Lung (tissue), 12 donors: ENCODE results near the gene ALG11. TPM values are rescaled to one million over a fixed set of nuclear protein-coding genes. Genes with fewer than 3 reads are reported as not detected.

Experiments
- ATAC-seq: fragments of 200-7000 bp; cut with Tn5 transposase; one replicate; pipeline ENCODE4 v1.9.1; 2020; ENCODE audit warnings: moderate number of reproducible peaks; ENCODE audit not compliant: insufficient read depth, low FRiP score
- DNase-seq, 3 donors: peaks; one replicate each; pipeline ENCODE4 v3.0.0-alpha.2; 2013 to 2017
- H3K27ac ChIP-seq, 2 donors: one replicate each; pipeline ENCODE4 v1.5.1; 2013; ENCODE audit warnings: mild to moderate bottlenecking in 2 of 2, moderate library complexity in 2 of 2, control low read depth in 1 of 2, inconsistent platforms in 1 of 2, low read depth in 1 of 2, low read length in 1 of 2
- H3K27me3 ChIP-seq, 3 donors: one replicate each; pipeline ENCODE4 v1.5.1; 2013; ENCODE audit warnings: low read length in 2 of 3; ENCODE audit not compliant: control insufficient read depth in 3 of 3, insufficient read depth in 3 of 3
- H3K36me3 ChIP-seq, 4 donors: one replicate each; pipeline ENCODE4 v1.5.1; 2013; ENCODE audit warnings: low read length in 4 of 4, mild to moderate bottlenecking in 1 of 4, moderate library complexity in 1 of 4; ENCODE audit not compliant: control insufficient read depth in 4 of 4, insufficient read depth in 4 of 4
- H3K4me1 ChIP-seq, 5 donors: one replicate each; pipeline ENCODE4 v1.5.1; 2013; ENCODE audit warnings: low read length in 5 of 5, mild to moderate bottlenecking in 2 of 5, moderate library complexity in 1 of 5; ENCODE audit not compliant: control insufficient read depth in 5 of 5, insufficient read depth in 5 of 5
- H3K4me3 ChIP-seq: one replicate; pipeline ENCODE4 v1.5.1; 2013; ENCODE audit warnings: mild to moderate bottlenecking, control low read depth, moderate library complexity
- H3K9ac ChIP-seq, 2 donors: one replicate each; pipeline ENCODE4 v1.5.1; 2013; ENCODE audit warnings: low read length in 2 of 2, control low read depth in 1 of 2; ENCODE audit not compliant: insufficient read depth in 1 of 2
- H3K9me3 ChIP-seq, 4 donors: one replicate each; pipeline ENCODE4 v1.5.1; 2013; ENCODE audit warnings: low read length in 3 of 4, mild to moderate bottlenecking in 1 of 4, moderate library complexity in 1 of 4; ENCODE audit not compliant: control insufficient read depth in 4 of 4, insufficient read depth in 3 of 4
- WGBS, 2 donors: extraction: QIAGEN DNeasy Blood & Tissue Kit; methylation state at CpG; one replicate each; pipeline ENCODE4 v1.1.7; 2013; 5-methylcytosine and 5-hydroxymethylcytosine counted together
- polyA plus RNA-seq, 2 donors: library from polyadenylated mRNA; stranded (reverse); fragments of 200-250 nt; gene quantifications; one replicate each; pipeline ENCODE4 v1.2.1, GENCODE V29; 2013
- total RNA-seq, 2 donors: library from RNA; depleted of rRNA in 1 of 2; stranded (reverse); fragments of >200 nt in 1 of 2; gene quantifications; one replicate each; pipeline ENCODE4 v1.2.1, GENCODE V29; 2014 to 2021
- TF ChIP-seq, protein P1 (sequence below): IDR thresholded peaks from 2 replicates; pipeline ENCODE4 v1.5.1; 2012; ENCODE audit warnings: mild to moderate bottlenecking; ENCODE audit errors: control extremely low read depth, extremely low read depth
- donor health status: control.
- donor health status: control.
- donor health status: Bipolar disorder and iron deficiency.
- donor health status: healthy.
- donor health status: DM: yes; HTN: yes; CAD: no.

Gene ALG11
- total and polyA plus RNA-seq, 4 donors: 5.3 to 31.3 (median 16.5) TPM

DNA sequence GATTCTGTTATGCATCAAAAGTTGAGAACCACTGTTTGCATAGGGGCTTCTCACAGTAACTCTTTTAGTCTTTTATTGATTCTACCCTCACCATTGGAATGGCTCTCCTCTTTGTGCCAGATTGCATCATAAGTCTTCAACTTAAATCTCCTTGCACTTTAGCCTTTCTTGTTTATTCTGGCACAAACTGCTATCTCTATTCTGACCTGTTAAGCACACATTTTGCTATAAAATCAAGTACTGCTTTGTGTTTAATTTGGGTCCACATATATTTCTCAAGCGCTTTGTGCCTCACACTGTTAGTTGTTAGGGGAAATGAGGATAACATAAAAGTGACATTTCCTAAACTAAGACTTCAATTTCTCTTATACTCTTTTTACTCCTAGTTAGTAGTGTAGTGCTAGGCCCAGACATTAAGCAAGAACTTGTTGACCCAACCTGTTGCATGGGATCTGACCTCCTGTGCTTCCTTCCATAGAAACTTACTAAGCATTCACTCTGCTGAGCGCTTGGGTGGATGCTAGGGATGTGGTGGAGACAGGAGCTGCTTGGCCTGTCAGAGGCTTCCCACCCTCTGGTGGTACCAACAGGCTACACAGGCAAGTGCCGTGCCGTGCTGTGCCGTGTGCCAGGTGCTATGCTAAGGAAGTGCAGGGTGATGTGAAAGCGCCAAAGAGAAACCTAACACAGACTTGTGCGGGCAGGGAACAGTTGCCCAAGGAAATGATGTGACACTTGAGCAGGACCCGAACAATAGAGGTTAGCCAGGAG is 13.5 kb downstream of the ALG11 start:
- no peaks in the 10 kb centered on the region for H3K27me3 ChIP-seq
- no peak overlapping the region for H3K27ac ChIP-seq
- TF ChIP-seq, protein P1, sequence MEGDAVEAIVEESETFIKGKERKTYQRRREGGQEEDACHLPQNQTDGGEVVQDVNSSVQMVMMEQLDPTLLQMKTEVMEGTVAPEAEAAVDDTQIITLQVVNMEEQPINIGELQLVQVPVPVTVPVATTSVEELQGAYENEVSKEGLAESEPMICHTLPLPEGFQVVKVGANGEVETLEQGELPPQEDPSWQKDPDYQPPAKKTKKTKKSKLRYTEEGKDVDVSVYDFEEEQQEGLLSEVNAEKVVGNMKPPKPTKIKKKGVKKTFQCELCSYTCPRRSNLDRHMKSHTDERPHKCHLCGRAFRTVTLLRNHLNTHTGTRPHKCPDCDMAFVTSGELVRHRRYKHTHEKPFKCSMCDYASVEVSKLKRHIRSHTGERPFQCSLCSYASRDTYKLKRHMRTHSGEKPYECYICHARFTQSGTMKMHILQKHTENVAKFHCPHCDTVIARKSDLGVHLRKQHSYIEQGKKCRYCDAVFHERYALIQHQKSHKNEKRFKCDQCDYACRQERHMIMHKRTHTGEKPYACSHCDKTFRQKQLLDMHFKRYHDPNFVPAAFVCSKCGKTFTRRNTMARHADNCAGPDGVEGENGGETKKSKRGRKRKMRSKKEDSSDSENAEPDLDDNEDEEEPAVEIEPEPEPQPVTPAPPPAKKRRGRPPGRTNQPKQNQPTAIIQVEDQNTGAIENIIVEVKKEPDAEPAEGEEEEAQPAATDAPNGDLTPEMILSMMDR: no peak
- H3K4me3 ChIP-seq: no peak overlapping the region
- H3K9me3 ChIP-seq: peaks cover 0 to 5% (median 0%) of the 10 kb centered on the region in 4 donors
- DNase-seq (no peak), ATAC-seq (no peak)
- H3K9ac ChIP-seq: no peak overlapping the region
- H3K36me3 ChIP-seq: peaks cover 18 to 56% (median 30%) of the 10 kb centered on the region in 4 donors
- peaks cover 0 to 8% (median 0%) of the 10 kb centered on the region in 5 donors for H3K4me1 ChIP-seq
- WGBS, 2 donors: 88 to 92% methylated on average over 8 of the region's 8 CpGs

DNA sequence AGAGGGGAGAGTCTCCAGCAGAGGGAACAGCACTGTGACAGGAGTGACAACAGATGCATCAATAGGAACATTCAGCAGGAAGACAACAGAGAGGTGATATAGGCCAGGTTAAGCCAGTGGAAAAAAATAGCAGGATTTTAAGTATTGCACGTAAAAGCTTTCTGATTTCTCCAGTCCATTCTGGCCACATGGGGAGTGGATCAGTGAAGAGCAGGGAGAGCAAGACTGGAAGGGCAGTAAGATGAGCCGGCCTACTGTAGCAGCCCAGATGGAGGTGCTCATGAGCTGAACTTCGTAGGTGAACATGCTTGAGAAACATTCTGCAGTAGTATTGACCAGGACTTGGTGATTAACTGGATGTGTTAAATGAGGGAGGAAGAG is 14.0 kb downstream of the ALG11 start:
- DNase-seq: no peak
- H3K36me3 ChIP-seq: peaks cover 14 to 55% (median 29%) of the 10 kb centered on the region in 4 donors
- no peak overlapping the region for H3K27ac ChIP-seq
- WGBS, 2 donors: 95 to 96% methylated on average over 3 of the region's 3 CpGs
- no peak overlapping the region for H3K9ac ChIP-seq
- H3K4me1 ChIP-seq: peaks cover 0 to 8% (median 0%) of the 10 kb centered on the region in 5 donors
- no peak overlapping the region for H3K4me3 ChIP-seq
- H3K9me3 ChIP-seq: peaks cover 0 to 5% (median 0%) of the 10 kb centered on the region in 4 donors
- TF ChIP-seq, protein P1: no peak
- no peak for ATAC-seq
- no peaks in the 10 kb centered on the region for H3K27me3 ChIP-seq

DNA sequence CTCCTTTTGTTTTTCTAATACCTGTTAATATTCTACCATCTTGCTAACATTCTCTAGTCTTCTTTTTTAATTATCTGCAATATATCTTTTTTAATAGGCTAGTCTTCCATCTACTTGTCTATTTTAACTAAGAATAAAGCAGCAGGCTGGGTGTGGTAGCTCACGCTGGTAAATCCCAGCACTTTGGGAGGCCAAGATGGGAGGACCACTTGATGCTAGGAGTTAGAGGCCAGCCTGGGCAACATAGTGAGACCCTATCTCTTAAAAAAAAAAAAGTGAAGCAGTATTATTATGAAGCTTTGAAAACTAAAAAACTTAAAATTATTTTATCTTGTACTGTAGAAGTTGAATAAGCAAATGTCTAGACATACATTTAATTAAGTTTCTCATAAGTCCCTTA is 15.6 kb downstream of the ALG11 start:
- WGBS, 2 donors: 95 to 97% methylated on average over 1 of the region's 1 CpG
- H3K36me3 ChIP-seq: peaks cover 14 to 55% (median 29%) of the 10 kb centered on the region in 4 donors
- no peak for ATAC-seq

More for the DNA sequence above, 15.6 kb downstream of the ALG11 start:
- Histone ChIP-seq H3K27me3 (no peaks in the 10 kb centered on the region), H3K27ac (no peak overlapping the region), H3K9ac (no peak overlapping the region), H3K4me3 (no peak overlapping the region), H3K9me3 (peaks cover 0 to 5% (median 0%) of the 10 kb centered on the region in 4 donors), H3K4me1 (peaks cover 0 to 8% (median 0%) of the 10 kb centered on the region in 5 donors)
- TF ChIP-seq, protein P1: no peak
- no peak for DNase-seq
